Non-pigmented ciliary epithelial cell (primary cell): Measurements from ENCODE around the gene DLGAP4.
"Not testable (repeated sequence)": the region's sequence is repeated elsewhere in the genome, so short reads cannot be mapped to it uniquely, and the experiment has no call there.

Source experiments
- DNase-seq: peaks from one replicate; pipeline ENCODE4 v3.0.0-alpha.2; 2010; ENCODE audit warnings: low read depth

Gene DLGAP4

GRCh38 chr20:36499723-36500501 is 193.8 kb downstream of the DLGAP4 start:
- DNase-seq: no peak

- DNase-seq: no peak
Measured at GRCh38 chr20:36501367-36502006, 195.3 kb downstream of the DLGAP4 start.

GRCh38 chr20:36504295-36504694 is 198.2 kb downstream of the DLGAP4 start:
- no peak for DNase-seq

- DNase-seq: no peak
Measured at GRCh38 chr20:36506253-36506652, 200.1 kb downstream of the DLGAP4 start.

GRCh38 chr20:36507746-36508145 is 201.6 kb downstream of the DLGAP4 start:
- DNase-seq: no peak

- no peak for DNase-seq
Measured at GRCh38 chr20:36519012-36519719, 213.0 kb downstream of the DLGAP4 start.

GRCh38 chr20:36519944-36520343 is 213.8 kb downstream of the DLGAP4 start:
- DNase-seq: no peak

- DNase-seq: no peak
Measured at GRCh38 chr20:36521526-36521925, 215.4 kb downstream of the DLGAP4 start.

- DNase-seq: not testable (repeated sequence)
Measured at GRCh38 chr20:36522412-36522811, 216.3 kb downstream of the DLGAP4 start.

- DNase-seq: no peak
Measured at GRCh38 chr20:36523341-36523740, 217.2 kb downstream of the DLGAP4 start.

GRCh38 chr20:36525620-36526365 is 219.7 kb downstream of the DLGAP4 start:
- DNase-seq: no peak

GRCh38 chr20:36526521-36527011 is 220.4 kb downstream of the DLGAP4 start:
- no peak for DNase-seq

- no peak for DNase-seq
Measured at GRCh38 chr20:36527331-36528125, 221.4 kb downstream of the DLGAP4 start.

GRCh38 chr20:36528176-36528874 is 222.2 kb downstream of the DLGAP4 start:
- DNase-seq: no peak

GRCh38 chr20:36528875-36529417 is 222.8 kb downstream of the DLGAP4 start:
- DNase-seq: no peak

- no peak for DNase-seq
Measured at GRCh38 chr20:36532388-36532787, 226.2 kb downstream of the DLGAP4 start.

GRCh38 chr20:36532822-36533221 is 226.7 kb downstream of the DLGAP4 start:
- no peak for DNase-seq

GRCh38 chr20:36538026-36538722 is 232.0 kb downstream of the DLGAP4 start:
- DNase-seq: no peak

- no peak for DNase-seq
Measured at GRCh38 chr20:36540551-36541211, 234.5 kb downstream of the DLGAP4 start.
